Suprapubic skin (tissue), 4 donors: ENCODE results near the gene PCDHGC5.

Experiments used
- CTCF ChIP-seq, 2 donors: fragments of 200-600 bp in 1 of 2; fragments of 450-650 bp in 1 of 2; sonication (generic) in 1 of 2; IDR thresholded peaks; one replicate each; pipeline ENCODE4 v1.5.1; 2016 to 2019; ENCODE audit warnings: antibody characterized with exemption in 2 of 2, mild to moderate bottlenecking in 1 of 2, moderate library complexity in 1 of 2
- EP300 ChIP-seq: sonication (generic); formaldehyde crosslinking; IDR thresholded peaks from one replicate; pipeline ENCODE4 v1.6.1; 2017; ENCODE audit warnings: antibody characterized with exemption
- POLR2AphosphoS5 ChIP-seq, 3 donors: sonication (generic); formaldehyde crosslinking; IDR thresholded peaks; one replicate each; pipeline ENCODE4 v1.6.1; 2017; ENCODE audit warnings: antibody characterized with exemption in 3 of 3

- TF ChIP-seq CTCF (IDR thresholded peaks at IDR 0.05) (no peak), EP300 (no peak), POLR2AphosphoS5 (IDR thresholded peaks at IDR 0.05) (no peak)
Measured at GRCh38 chr5:141529002-141529401, 40.1 kb downstream of the PCDHGC5 start.
